ENCODE results near the gene FAIM2.
A peak's percentile ranks its signal among the peaks of the same experiment; 100 is the strongest.

The FAIM2 gene

DNA sequence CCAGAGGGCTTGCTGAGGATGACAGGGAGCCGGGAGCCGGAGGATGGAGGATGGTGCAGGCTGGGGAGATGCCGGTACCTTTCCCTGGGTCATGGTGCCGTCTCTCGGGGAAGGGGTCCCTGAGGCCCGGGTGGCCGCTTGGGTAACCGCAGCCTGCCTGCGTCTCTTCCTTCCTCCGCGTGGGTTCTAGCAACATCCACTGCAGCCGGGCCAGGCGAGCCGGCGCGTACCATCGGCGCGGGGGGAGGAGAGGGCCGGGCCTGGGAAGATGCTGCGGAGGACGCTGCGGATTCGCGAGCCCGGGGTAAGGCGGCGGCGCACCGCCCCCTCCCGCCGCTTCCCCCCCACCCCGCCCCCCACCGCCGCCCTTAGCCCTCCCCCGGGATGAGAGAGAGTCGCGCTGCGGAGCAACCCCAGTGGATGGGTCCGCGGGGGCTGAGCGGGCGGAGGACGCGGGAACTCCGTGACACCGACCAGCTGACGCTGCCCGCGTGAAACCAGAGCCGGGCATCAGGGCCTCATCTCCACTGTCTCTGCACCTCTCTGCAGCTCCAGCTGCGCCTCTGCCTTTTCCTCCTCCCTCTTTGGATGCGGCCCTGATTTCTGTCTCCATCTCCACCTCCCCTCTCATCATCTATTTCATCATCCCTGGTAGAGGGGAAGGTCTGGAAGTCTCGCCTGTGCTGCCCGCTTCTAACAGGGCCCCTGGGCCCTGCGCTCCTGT is at the start of gene FAIM2:
Gene FAIM2 (minus strand): TSS at position 201 of the 724 bp plus-strand sequence. CDS start 108 bp downstream, at position 93.
- peak; percentile 66 for DNase-seq

- no peak for DNase-seq
Measured at GRCh38 chr12:49953151-49953550, 49.5 kb upstream of the FAIM2 start.

DNA sequence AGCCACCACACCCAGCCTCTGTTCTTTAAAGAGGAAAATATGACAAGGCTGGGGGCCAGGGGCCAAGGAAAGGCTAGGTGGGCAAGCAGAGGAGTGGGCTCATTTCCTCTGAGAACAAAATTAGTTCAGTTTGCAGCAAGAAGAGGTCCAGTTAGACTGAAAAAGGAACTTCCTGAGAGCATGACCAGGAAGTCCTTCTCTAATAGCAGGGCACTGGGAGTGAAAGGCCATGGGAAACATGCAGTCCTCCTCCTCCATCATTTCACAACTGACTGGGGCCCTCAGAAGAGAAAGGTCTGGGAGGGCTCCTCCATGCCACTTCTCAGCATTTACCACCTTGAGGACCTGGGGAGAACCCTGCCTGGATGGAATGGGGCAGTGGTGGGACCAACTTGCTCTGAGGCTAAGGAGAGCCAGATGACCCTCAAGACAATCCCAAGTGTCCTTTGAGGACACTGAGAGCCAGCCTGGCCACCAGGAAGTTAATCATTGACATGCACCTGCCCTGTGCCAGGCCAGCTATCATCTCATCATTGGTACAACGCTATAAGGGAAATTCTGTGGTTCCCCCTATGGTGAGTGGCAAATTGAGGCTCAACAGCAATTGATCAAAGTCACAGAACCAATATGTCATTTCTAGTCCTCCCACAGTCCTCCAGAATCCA is 48.8 kb upstream of the FAIM2 start:
- no peak for DNase-seq

DNA sequence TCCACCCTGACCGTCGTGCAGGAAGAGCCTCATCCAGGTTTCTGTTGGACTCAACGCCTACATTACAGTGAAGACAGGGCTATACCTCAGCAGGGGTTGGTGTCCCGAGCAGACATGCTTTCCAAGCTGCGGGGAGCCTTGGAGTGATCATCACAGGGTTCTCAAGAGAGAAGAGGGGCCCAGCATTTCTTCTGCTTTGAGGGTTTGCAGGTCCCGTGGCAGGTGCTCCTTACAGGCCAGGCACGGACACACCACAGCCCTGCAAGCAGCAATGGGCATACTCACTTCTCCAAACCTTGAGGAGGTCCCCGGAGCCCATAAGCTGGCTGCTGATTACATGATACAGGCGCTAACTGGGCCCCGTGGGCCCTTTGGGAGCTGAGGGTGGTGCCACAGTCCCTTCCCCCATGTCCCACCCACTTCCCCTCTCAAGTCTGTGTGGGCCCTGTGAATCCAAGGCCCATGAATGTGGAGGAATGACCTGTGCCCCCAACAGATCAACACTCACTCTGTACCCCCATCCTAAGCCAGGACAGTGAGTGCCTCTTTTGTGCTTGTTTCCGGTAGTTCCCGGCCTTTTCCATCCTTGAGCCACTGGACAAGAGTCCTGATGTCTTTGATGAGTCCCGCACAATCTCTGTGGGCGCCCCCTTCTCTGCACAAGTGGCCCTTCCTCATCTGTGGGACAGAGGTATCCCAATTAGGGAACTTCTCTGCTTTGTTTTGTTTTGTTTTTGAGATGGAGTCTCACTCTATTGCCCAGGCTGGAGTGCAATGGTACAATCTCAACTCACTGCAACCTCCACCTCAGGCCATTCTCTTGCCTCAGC is 47.9 kb upstream of the FAIM2 start:
- DNase-seq = no peak

DNA sequence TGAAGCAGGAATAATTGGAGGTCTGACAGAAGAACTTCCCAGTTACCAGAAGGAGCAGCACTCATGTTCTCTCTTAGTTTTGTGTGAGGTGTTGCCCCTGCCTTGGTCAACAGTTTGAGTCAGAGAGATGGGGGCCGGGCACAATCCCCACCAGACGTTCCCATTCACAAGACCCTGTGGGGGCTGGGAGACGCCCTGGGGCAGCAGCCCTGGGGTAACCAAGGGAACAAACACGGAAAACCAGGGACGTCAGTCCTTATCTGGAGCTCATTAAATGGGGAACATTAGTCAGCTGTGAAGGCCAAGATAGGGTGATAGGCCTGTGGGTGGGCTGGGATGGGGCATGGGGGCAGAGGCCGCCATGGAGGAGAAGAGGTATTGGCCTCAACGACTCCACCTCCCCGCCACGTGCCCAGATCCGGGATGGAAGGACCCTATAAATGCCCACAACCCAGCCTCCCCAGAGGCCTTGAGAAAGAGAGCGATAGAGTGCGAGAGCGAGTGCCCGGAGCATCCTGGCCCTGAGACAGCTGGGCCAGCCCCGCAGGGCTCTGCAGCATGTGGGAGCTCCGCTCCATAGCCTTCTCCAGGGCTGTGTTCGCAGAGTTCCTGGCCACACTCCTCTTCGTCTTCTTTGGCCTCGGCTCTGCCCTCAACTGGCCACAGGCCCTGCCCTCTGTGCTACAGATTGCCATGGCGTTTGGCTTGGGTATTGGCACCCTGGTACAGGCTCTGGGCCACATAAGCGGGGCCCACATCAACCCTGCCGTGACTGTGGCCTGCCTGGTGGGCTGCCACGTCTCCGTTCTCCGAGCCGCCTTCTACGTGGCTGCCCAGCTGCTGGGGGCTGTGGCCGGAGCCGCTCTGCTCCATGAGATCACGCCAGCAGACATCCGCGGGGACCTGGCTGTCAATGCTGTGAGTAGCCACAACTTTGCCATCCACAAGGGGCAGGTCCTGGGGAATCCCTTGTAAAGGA is 46.9 kb upstream of the FAIM2 start, which contains the start of gene AQP2:
Gene AQP2 (plus strand): TSS at position 465 of the 979 bp plus-strand sequence. CDS start 94 bp downstream, at position 559.
- no peak for DNase-seq

DNA sequence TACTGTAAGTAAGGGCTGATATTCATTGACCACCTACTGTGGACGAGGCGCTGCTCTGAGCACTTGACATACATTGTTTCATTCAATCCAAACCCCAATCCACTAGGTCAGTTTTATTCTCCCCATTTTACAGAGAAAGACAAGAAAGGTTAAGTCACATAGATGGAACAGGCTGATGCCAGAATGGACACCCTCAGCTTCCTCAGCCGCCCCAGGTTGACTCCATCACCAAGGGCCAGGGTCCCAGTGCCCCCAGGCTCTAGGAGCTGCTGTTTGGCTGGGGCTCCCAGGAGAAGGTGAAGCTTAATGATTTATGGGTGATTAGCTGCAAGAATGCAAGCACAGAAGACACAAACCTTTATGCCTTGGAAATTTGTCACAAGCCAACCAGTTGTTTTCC is 46.2 kb upstream of the FAIM2 start:
- no peak for DNase-seq

- DNase-seq = no peak
Measured at GRCh38 chr12:49948866-49949845, 45.5 kb upstream of the FAIM2 start.

DNA sequence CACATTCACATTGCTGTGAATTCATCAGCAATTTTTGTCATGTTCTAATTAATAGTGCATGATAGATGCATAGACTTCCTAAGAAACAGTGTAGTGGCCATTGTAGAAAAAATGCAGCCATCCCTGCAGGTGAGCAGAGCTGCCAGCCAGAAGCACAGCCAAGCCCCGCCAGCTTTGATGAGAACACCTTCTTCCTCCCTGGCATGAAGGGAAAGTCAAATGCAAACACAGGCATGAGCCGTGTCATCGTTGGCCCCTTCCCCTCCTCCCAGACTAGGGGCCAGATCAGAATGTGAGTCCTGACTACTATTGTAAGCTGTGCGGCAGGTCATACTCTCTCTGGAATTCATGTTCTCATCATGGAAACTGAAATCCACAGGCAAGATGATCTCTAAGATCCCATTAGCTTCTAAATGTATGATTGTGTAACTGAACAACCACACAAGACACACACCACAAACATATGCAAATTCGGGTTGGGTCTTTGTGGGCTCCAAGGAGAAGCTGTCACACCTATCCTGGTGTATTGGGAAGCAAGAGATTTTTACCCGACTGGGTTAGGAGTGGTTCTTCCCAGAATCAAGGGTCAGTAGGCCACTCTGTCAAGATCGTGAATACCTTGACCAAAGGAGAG is 44.0 kb upstream of the FAIM2 start:
- no peak for DNase-seq

GRCh38 chr12:49946497-49946896 is 42.8 kb upstream of the FAIM2 start:
- DNase-seq = peak; percentile 7

- no peak for DNase-seq
Measured at GRCh38 chr12:49946086-49946485, 42.4 kb upstream of the FAIM2 start.

DNA sequence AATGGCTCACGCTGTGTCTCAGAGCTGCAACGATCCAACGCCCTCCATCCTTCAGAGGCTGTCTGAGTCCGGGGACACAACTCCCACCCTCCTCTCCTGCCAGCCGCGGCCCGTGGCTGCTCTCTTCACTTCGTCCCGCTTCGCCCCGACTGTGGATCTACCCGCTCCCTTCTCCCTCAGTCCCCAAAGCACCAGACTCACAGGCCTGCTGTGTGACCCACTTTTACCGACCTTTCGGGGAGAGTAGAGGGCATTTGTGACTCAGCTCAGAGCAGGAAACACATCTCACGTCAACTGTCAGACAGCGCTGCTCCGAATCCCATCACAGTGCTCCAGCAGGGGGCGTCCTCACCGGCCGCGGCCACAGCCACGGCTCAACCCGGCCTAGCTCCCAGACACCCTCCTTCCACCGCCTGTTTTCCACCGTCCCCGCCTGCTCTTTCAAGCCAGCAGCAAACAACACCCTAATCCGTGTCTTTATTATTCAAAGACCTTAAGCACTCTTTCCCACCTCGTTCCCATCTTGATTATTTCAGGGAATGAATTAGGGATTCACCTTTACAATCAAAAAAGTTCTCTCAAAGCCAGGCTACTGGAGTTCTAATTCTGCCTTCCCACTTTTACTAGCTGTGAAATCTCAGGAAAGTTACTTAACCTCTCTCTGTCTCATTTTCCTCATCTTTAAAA is 41.8 kb upstream of the FAIM2 start:
- no peak for DNase-seq

GRCh38 chr12:49944718-49945117 is 41.0 kb upstream of the FAIM2 start:
- no peak for DNase-seq

- DNase-seq = no peak
Measured at GRCh38 chr12:49944046-49944445, 40.3 kb upstream of the FAIM2 start.

DNA sequence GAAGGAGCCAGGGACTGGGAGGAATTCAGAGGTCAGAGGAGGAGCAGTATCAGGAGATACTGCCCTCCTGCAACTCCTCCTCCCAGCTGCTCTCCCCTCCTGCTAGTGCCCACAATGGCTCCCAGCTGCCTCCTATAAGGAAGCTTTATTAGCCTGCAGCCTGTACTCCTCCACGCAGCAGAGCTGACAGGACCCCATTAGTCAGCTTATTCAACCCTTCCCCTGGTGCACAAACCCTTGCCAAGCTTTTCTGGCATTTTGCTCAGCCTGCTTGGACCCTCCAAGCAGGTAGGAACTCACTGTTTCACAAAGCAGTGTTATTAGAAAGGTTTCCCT is 39.9 kb upstream of the FAIM2 start:
- DNase-seq = no peak

- no peak for DNase-seq
Measured at GRCh38 chr12:49942921-49943624, 39.4 kb upstream of the FAIM2 start.

- DNase-seq = no peak
Measured at GRCh38 chr12:49942512-49942893, 38.8 kb upstream of the FAIM2 start.

GRCh38 chr12:49941556-49942511 is 38.1 kb upstream of the FAIM2 start:
- DNase-seq = no peak

GRCh38 chr12:49939707-49940106 is 36.0 kb upstream of the FAIM2 start:
- DNase-seq = no peak

Data from NCI-H1092 treated with DMSO at 0.1 percent for 48 hours (cell line).